HepG2 (cell line): ENCODE measurements around the gene TMEM121. TPM values are rescaled to one million over a fixed set of nuclear protein-coding genes. Genes with fewer than 3 reads are reported as not detected.

ENCODE experiments used
- ATAC-seq: fragments of 200-7000 bp; cut with Tn5 transposase; 3 replicates; pipeline ENCODE4 v1.9.1; 2020; ENCODE audit warnings: mild to moderate bottlenecking, moderate library complexity
- BruUV-seq: library from RNA; stranded (reverse); fragments of 400-500 nt; replicated peaks from 2 replicates; lab custom pipeline; 2021; lab: Mats Ljungman, UMichigan
- CTCF ChIA-PET: fragments of 300-600 bp; formaldehyde crosslinking; extraction: SDS; loops from one replicate; lab custom pipeline; 2021; ENCODE audit warnings: low total read pairs, inconsistent platforms, low intra/inter-chr PET ratio; lab: Yijun Ruan, JAX
- POLR2A ChIA-PET: fragments of 350-600 bp; sonication (Branson Sonifier 250); formaldehyde crosslinking; loops from one replicate; lab custom pipeline; 2020; ENCODE audit warnings: antibody characterized with exemption, inconsistent platforms; lab: Yijun Ruan, JAX
- DNase-seq: peaks from one replicate; pipeline ENCODE4 v3.0.0-alpha.2; 2015; ENCODE audit warnings: low spot score
- FAIRE-seq: peaks from 3 replicates; lab custom pipeline; 2011; peaks lifted over from hg19 to GRCh38; lab: Jason Lieb, UNC
- H2AFZ ChIP-seq: one replicate; pipeline ENCODE4 v1.6.1; 2011; ENCODE audit warnings: low read length, inconsistent platforms
- H3K27ac ChIP-seq: fragments of 300-600 bp; 3 replicates; pipeline ENCODE4 v1.8.0; 2011; ENCODE audit warnings: mixed run types, mild to moderate bottlenecking, mixed read lengths, low read length, inconsistent platforms; ENCODE audit not compliant: insufficient read depth; ENCODE audit errors: extremely low read length
- H3K27me3 ChIP-seq, 2 experiments: fragments of 200-600 bp in 1 of 2; 2 replicates in 1 of 2; 3 replicates in 1 of 2; pipeline versions ENCODE4 v1.6.0 to v1.8.0; 2011; ENCODE audit warnings: low read length in 2 of 2, mild to moderate bottlenecking in 2 of 2, moderate library complexity in 2 of 2, inconsistent platforms in 1 of 2; ENCODE audit not compliant: insufficient read depth in 2 of 2, control insufficient read depth in 1 of 2
- H3K36me3 ChIP-seq, 2 experiments: fragments of 200-600 bp in 1 of 2; replicated peaks in 1 of 2; 2 replicates in 1 of 2; 3 replicates in 1 of 2; pipeline versions ENCODE4 v1.5.1 to v1.8.0; 2011; ENCODE audit warnings: low read length in 2 of 2, inconsistent platforms in 1 of 2; ENCODE audit not compliant: insufficient read depth in 2 of 2, control insufficient read depth in 1 of 2
- H3K4me1 ChIP-seq: 2 replicates; pipeline ENCODE4 v1.5.1; 2012; ENCODE audit warnings: low read length, inconsistent platforms; ENCODE audit not compliant: insufficient read depth
- H3K4me2 ChIP-seq: 2 replicates; pipeline ENCODE4 v1.6.0; 2011; ENCODE audit warnings: low read depth, low read length, inconsistent platforms
- H3K4me3 ChIP-seq, 3 experiments: fragments of 200-600 bp in 1 of 3; sonication (generic), shearing (Covaris generic) in 1 of 3; replicated peaks in 1 of 3; 2 replicates each; pipeline ENCODE4 v1.5.1; 2011 to 2016; ENCODE audit warnings: low read length in 3 of 3, inconsistent platforms in 2 of 3, low read depth in 2 of 3, mild to moderate bottlenecking in 2 of 3, control low read depth in 1 of 3, mixed read lengths in 1 of 3; ENCODE audit not compliant: insufficient read depth in 1 of 3
- H3K79me2 ChIP-seq: one replicate; pipeline ENCODE4 v1.6.1; 2011; ENCODE audit warnings: low read length, inconsistent platforms; ENCODE audit not compliant: insufficient read depth
- H3K9ac ChIP-seq: 2 replicates; pipeline ENCODE4 v1.6.0; 2011; ENCODE audit warnings: mild to moderate bottlenecking, low read depth, low read length, inconsistent platforms; ENCODE audit not compliant: insufficient read depth
- H3K9me3 ChIP-seq: 2 replicates; pipeline ENCODE4 v1.5.1; 2012; ENCODE audit warnings: mild to moderate bottlenecking, low read length
- H4K20me1 ChIP-seq: 2 replicates; pipeline ENCODE4 v1.6.0; 2011; ENCODE audit warnings: inconsistent platforms, mild to moderate bottlenecking, low read length, moderate library complexity; ENCODE audit not compliant: insufficient read depth
- GATAD2A ChIP-seq: IDR thresholded peaks from 2 replicates; pipeline ENCODE4 v1.6.1; 2016
- HNRNPL ChIP-seq: fragments of 200-400 bp; formaldehyde crosslinking; IDR thresholded peaks from 2 replicates; pipeline ENCODE4 v1.6.1; 2017; ENCODE audit warnings: mild to moderate bottlenecking, low read depth, low read length
- TBX2 ChIP-seq: sonication (generic); formaldehyde crosslinking; IDR thresholded peaks from 2 replicates; pipeline ENCODE4 v1.5.0; 2020; ENCODE audit warnings: missing genetic modification reagents, mild to moderate bottlenecking, borderline replicate concordance
- ZBTB40 ChIP-seq, 2 experiments: fragments of 450-650 bp in 1 of 2; sonication (generic) in 1 of 2; formaldehyde crosslinking in 1 of 2; IDR thresholded peaks; 2 replicates each; pipeline versions ENCODE4 v1.6.1 to v1.8.0; 2016 to 2022; ENCODE audit warnings: antibody characterized with exemption in 1 of 2, mild to moderate bottlenecking in 1 of 2, missing genetic modification reagents in 1 of 2
- ZBTB44 ChIP-seq: sonication (generic); formaldehyde crosslinking; IDR thresholded peaks from 2 replicates; pipeline ENCODE4 v1.4.0; 2020; ENCODE audit warnings: missing genetic modification reagents
- ZNF557 ChIP-seq: sonication (generic); formaldehyde crosslinking; IDR thresholded peaks from 2 replicates; pipeline ENCODE4 v1.4.0; 2020; ENCODE audit warnings: missing genetic modification reagents
- WGBS: methylation state at CpG from one replicate; pipeline ENCODE4 v1.1.6; 2017; ENCODE audit warnings: low lambda C conversion rate; 5-methylcytosine and 5-hydroxymethylcytosine counted together
- in situ Hi-C: cut with HindIII; loops from 2 replicates; pipeline ENCODE4 v1.10.0; 2017; ENCODE audit warnings: low pct_unique_long_range_greater_than_20kb; ENCODE audit not compliant: extremely low pct_ligation_motif_present
- intact Hi-C: fragments of 100-400 bp; cut with micrococcal nuclease; formaldehyde crosslinking; loops from one replicate; pipeline ENCODE4 v1.10.0; 2022; ENCODE audit not compliant: unreplicated experiment
- polyA plus RNA-seq, 8 experiments: library from polyadenylated mRNA; depleted of rRNA in 3 of 8; stranded (reverse) in 7 of 8; unstranded in 1 of 8; fragments of >200 nt; fragmentation: Illumina TruSeq in 4 of 8; extraction: Trizol in 4 of 8; gene quantifications; 2 replicates each; pipeline versions ENCODE4 v1.2.1 to v1.2.3, GENCODE V29; 2011 to 2016; ENCODE audit warnings: low read depth in 4 of 8, missing spikeins in 1 of 8, mixed read lengths in 1 of 8; ENCODE audit not compliant: insufficient read depth in 1 of 8
- total RNA-seq, 5 experiments: library from RNA; depleted of rRNA; stranded (reverse); fragments of >200 nt; fragmentation: Illumina TruSeq; extraction: Trizol; gene quantifications; 2 replicates each; pipeline ENCODE4 v1.2.3, GENCODE V29; 2016; ENCODE audit warnings: low read depth in 1 of 5
- TF ChIP-seq, protein P1 (sequence below): sonication (generic); formaldehyde crosslinking; IDR thresholded peaks from 2 replicates; pipeline ENCODE4 v1.5.1; 2020; ENCODE audit warnings: mild to moderate bottlenecking, missing genetic modification reagents, moderate library complexity
- TF ChIP-seq, protein P2 (sequence below): sonication (generic); formaldehyde crosslinking; IDR thresholded peaks from 2 replicates; pipeline ENCODE4 v1.8.0; 2022; ENCODE audit warnings: low read depth, missing genetic modification reagents

Gene TMEM121
- total and polyA plus RNA-seq, 2 of the 13 experiments (the other 11 are each of a cell fraction or from before 2014, with no cell fraction given), result 6.6 to 19.0 TPM

DNA sequence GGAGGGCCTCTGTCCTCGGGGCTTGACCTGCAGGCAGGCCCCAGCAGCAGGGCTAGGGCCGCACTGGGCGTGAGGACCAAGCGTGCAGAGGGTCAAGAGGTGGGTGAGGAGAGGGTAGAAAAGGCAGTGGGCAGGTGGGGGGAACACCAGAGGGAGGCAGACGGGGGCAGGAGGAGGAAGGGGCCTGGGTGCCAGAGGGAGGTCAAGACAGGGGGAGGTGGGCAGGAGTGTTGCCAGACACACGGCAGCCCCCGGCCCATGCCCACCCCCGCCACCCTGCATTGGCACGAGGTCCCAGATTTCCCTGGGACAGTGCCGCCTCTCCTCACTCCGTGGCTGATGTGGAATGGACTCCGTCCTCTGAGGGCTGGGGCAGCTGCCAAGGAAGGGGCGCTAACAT, 8.2 kb downstream of the TMEM121 start (continued):
- TF ChIP-seq, protein P1, sequence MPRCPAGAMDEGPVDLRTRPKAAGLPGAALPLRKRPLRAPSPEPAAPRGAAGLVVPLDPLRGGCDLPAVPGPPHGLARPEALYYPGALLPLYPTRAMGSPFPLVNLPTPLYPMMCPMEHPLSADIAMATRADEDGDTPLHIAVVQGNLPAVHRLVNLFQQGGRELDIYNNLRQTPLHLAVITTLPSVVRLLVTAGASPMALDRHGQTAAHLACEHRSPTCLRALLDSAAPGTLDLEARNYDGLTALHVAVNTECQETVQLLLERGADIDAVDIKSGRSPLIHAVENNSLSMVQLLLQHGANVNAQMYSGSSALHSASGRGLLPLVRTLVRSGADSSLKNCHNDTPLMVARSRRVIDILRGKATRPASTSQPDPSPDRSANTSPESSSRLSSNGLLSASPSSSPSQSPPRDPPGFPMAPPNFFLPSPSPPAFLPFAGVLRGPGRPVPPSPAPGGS (CRISPR knock-in tag), result no peak

DNA sequence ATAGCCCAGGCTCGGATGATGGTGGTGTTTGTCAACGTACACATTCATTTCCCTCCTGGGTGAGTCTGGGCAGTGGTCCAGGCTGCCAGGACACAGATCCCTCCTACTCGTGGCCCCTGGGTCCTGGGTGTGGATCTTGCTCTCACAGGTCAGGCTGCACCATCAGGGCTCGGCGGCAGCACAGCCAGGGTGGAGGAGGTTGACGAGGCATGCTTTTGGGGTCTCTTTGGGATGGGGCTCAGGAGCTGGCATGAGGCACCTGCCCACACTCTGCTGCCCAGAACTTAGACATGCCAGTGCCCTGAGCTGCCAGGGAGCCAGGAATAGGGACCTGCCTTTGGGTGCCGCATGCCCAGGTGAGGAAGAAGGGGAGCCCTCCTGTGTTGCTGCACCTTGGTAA, 9.7 kb downstream of the TMEM121 start:
- POLR2A ChIA-PET, result no interaction called here
- no peak for TF ChIP-seq HNRNPL
- TF ChIP-seq, protein P2, sequence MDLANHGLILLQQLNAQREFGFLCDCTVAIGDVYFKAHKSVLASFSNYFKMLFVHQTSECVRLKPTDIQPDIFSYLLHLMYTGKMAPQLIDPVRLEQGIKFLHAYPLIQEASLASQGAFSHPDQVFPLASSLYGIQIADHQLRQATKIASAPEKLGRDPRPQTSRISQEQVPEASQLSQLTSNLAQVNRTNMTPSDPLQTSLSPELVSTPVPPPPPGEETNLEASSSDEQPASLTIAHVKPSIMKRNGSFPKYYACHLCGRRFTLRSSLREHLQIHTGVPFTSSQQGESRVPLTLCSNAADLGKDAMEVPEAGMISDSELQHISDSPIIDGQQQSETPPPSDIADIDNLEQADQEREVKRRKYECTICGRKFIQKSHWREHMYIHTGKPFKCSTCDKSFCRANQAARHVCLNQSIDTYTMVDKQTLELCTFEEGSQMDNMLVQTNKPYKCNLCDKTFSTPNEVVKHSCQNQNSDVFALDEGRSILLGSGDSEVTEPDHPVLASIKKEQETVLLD (CRISPR knock-in tag), result no peak
- TF ChIP-seq GATAD2A (CRISPR knock-in tag), result no peak
- TF ChIP-seq ZNF557 (CRISPR knock-in tag), result no peak
- no peak for TF ChIP-seq ZBTB40 (IDR thresholded peaks at IDR 0.05)
- TF ChIP-seq ZBTB40 (CRISPR knock-in tag; IDR thresholded peaks at IDR 0.05), result no peak
- no peak for TF ChIP-seq TBX2 (CRISPR knock-in tag)
- no peak for TF ChIP-seq ZBTB44 (CRISPR knock-in tag)

More for the DNA sequence above, 9.7 kb downstream of the TMEM121 start:
- H3K27ac ChIP-seq, result no peak overlapping the region
- no peak overlapping the region for H3K9ac ChIP-seq
- ATAC-seq (no peak), DNase-seq (no peak), FAIRE-seq (no peak)
- intact Hi-C loops (no loop called here), in situ Hi-C loops (no loop called here)
- no peaks in the 10 kb centered on the region for H3K36me3 ChIP-seq
- peaks cover 18% of the 10 kb centered on the region for H3K4me1 ChIP-seq
- no peaks in the 10 kb centered on the region for H3K79me2 ChIP-seq
- no peaks in the 10 kb centered on the region for H3K9me3 ChIP-seq
- no peak overlapping the region for H2AFZ ChIP-seq
- CTCF ChIA-PET, result no interaction called here
- H3K4me2 ChIP-seq, result no peak overlapping the region
- WGBS, result 30% methylated on average over 2 of the region's 7 CpGs
- no peak overlapping the region for H3K4me3 ChIP-seq
- no TSS peak for BruUV-seq
- H4K20me1 ChIP-seq, result peaks cover 5% of the 10 kb centered on the region; the same call in 1 of the 2 replicates
- H3K27me3 ChIP-seq, result peaks cover 14 to 81% of the 10 kb centered on the region in 2 experiments
